Measurements from ENCODE around the gene NRXN3. TPM values are rescaled to one million over a fixed set of nuclear protein-coding genes. Genes with fewer than 3 reads are reported as not detected.

The NRXN3 gene
- total RNA-seq, 2 experiments from 2014 or later, result not detected

- Mint-ChIP-seq H3K27ac (no peak overlapping the region), H3K9me3 (peaks cover 8% of the 10 kb centered on the region), H3K36me3 (no peaks in the 10 kb centered on the region), H3K4me1 (ENCODE audit: low read depth) (no peaks in the 10 kb centered on the region), H3K27me3 (no peaks in the 10 kb centered on the region), H3K4me3 (no peak overlapping the region)
- ChIA-PET POLR2A (no interaction called here), CTCF (no interaction called here)
- intact Hi-C loops (cut with micrococcal nuclease), result no loop called here
- DNase-seq, result no peak
These were observed 1321.0 kb downstream of the NRXN3 start for GRCh38 chr14:79491161-79491560.

GRCh38 chr14:79493081-79493645, 1323.0 kb downstream of the NRXN3 start:
- intact Hi-C loops (cut with micrococcal nuclease), result no loop called here
- H3K27ac Mint-ChIP-seq, result no peak overlapping the region
- ChIA-PET POLR2A (no interaction called here), CTCF (no interaction called here)
- peaks cover 18% of the 10 kb centered on the region for H3K9me3 Mint-ChIP-seq
- no peaks in the 10 kb centered on the region for H3K36me3 Mint-ChIP-seq
- DNase-seq, result no peak
- H3K4me3 Mint-ChIP-seq, result no peak overlapping the region
- H3K27me3 Mint-ChIP-seq, result no peaks in the 10 kb centered on the region
- no peaks in the 10 kb centered on the region for H3K4me1 Mint-ChIP-seq (ENCODE audit: low read depth)

- intact Hi-C loops (cut with micrococcal nuclease), result no loop called here
- no peaks in the 10 kb centered on the region for H3K4me1 Mint-ChIP-seq (ENCODE audit: low read depth)
- no peak overlapping the region for H3K27ac Mint-ChIP-seq
- no peak for DNase-seq
- CTCF ChIA-PET, result no interaction called here
- no peaks in the 10 kb centered on the region for H3K36me3 Mint-ChIP-seq
- H3K27me3 Mint-ChIP-seq, result no peaks in the 10 kb centered on the region
- POLR2A ChIA-PET, result no interaction called here
- H3K4me3 Mint-ChIP-seq, result no peak overlapping the region
- peaks cover 18% of the 10 kb centered on the region for H3K9me3 Mint-ChIP-seq
These were observed 1326.5 kb downstream of the NRXN3 start for GRCh38 chr14:79496701-79497100.

- Mint-ChIP-seq H3K36me3 (no peaks in the 10 kb centered on the region), H3K9me3 (peaks cover 20% of the 10 kb centered on the region)
- intact Hi-C loops (cut with micrococcal nuclease), result no loop called here
These were observed 1330.3 kb downstream of the NRXN3 start for GRCh38 chr14:79500489-79500888.

GRCh38 chr14:79502136-79502750, 1332.1 kb downstream of the NRXN3 start:
- POLR2A ChIA-PET, result no interaction called here
- H3K4me3 Mint-ChIP-seq, result no peak overlapping the region
- intact Hi-C loops (cut with micrococcal nuclease), result no loop called here
- H3K36me3 Mint-ChIP-seq, result no peaks in the 10 kb centered on the region
- H3K27me3 Mint-ChIP-seq, result no peaks in the 10 kb centered on the region
- peaks cover 9% of the 10 kb centered on the region for H3K9me3 Mint-ChIP-seq
- DNase-seq, result no peak
- H3K27ac Mint-ChIP-seq, result no peak overlapping the region
- H3K4me1 Mint-ChIP-seq (ENCODE audit: low read depth), result no peaks in the 10 kb centered on the region
- CTCF ChIA-PET, result no interaction called here

More at GRCh38 chr14:79500489-79500888, 1330.3 kb downstream of the NRXN3 start:
- Mint-ChIP-seq H3K4me1 (ENCODE audit: low read depth) (no peaks in the 10 kb centered on the region), H3K4me3 (no peak overlapping the region), H3K27me3 (no peaks in the 10 kb centered on the region), H3K27ac (no peak overlapping the region)
- POLR2A ChIA-PET, result no interaction called here
- no peak for DNase-seq
- CTCF ChIA-PET, result no interaction called here

GRCh38 chr14:79502751-79503148, 1332.6 kb downstream of the NRXN3 start:
- H3K4me1 Mint-ChIP-seq (ENCODE audit: low read depth), result no peaks in the 10 kb centered on the region
- H3K4me3 Mint-ChIP-seq, result no peak overlapping the region
- CTCF ChIA-PET, result no interaction called here
- no peaks in the 10 kb centered on the region for H3K36me3 Mint-ChIP-seq
- POLR2A ChIA-PET, result no interaction called here
- intact Hi-C loops (cut with micrococcal nuclease), result no loop called here
- no peak overlapping the region for H3K27ac Mint-ChIP-seq
- peaks cover 8% of the 10 kb centered on the region for H3K9me3 Mint-ChIP-seq
- H3K27me3 Mint-ChIP-seq, result no peaks in the 10 kb centered on the region
- DNase-seq, result no peak

- DNase-seq, result no peak
- Mint-ChIP-seq H3K4me1 (ENCODE audit: low read depth) (no peaks in the 10 kb centered on the region), H3K27ac (no peak overlapping the region), H3K27me3 (no peaks in the 10 kb centered on the region), H3K36me3 (no peaks in the 10 kb centered on the region), H3K4me3 (no peak overlapping the region), H3K9me3 (no peaks in the 10 kb centered on the region)
- ChIA-PET POLR2A (no interaction called here), CTCF (no interaction called here)
- intact Hi-C loops (cut with micrococcal nuclease), result no loop called here
These were observed 1340.5 kb downstream of the NRXN3 start for GRCh38 chr14:79510659-79511058.

GRCh38 chr14:79511146-79511545, 1341.0 kb downstream of the NRXN3 start:
- no peak for DNase-seq
- Mint-ChIP-seq H3K4me3 (no peak overlapping the region), H3K27me3 (no peaks in the 10 kb centered on the region), H3K27ac (no peak overlapping the region), H3K36me3 (no peaks in the 10 kb centered on the region), H3K4me1 (ENCODE audit: low read depth) (no peaks in the 10 kb centered on the region), H3K9me3 (no peaks in the 10 kb centered on the region)
- intact Hi-C loops (cut with micrococcal nuclease), result no loop called here
- CTCF ChIA-PET, result no interaction called here
- POLR2A ChIA-PET, result no interaction called here

- CTCF ChIA-PET, result no interaction called here
These were observed 1343.3 kb downstream of the NRXN3 start for GRCh38 chr14:79513446-79513845.

GRCh38 chr14:79514700-79515099, 1344.5 kb downstream of the NRXN3 start:
- Mint-ChIP-seq H3K4me1 (ENCODE audit: low read depth) (no peaks in the 10 kb centered on the region), H3K27ac (no peak overlapping the region), H3K9me3 (no peaks in the 10 kb centered on the region), H3K4me3 (no peak overlapping the region), H3K36me3 (no peaks in the 10 kb centered on the region), H3K27me3 (no peaks in the 10 kb centered on the region)
- no peak for DNase-seq
- ChIA-PET POLR2A (no interaction called here), CTCF (interaction anchor here (0.6 kb wide), 1 partner anchor 761 kb away, joined by 3 read pairs; no protein-coding TSS in a partner anchor)
- intact Hi-C loops (cut with micrococcal nuclease), result no loop called here

More at GRCh38 chr14:79513446-79513845, 1343.3 kb downstream of the NRXN3 start:
- H3K36me3 Mint-ChIP-seq, result no peaks in the 10 kb centered on the region
- DNase-seq, result no peak
- no peaks in the 10 kb centered on the region for H3K27me3 Mint-ChIP-seq
- no peak overlapping the region for H3K4me3 Mint-ChIP-seq
- H3K4me1 Mint-ChIP-seq (ENCODE audit: low read depth), result no peaks in the 10 kb centered on the region
- POLR2A ChIA-PET, result no interaction called here
- intact Hi-C loops (cut with micrococcal nuclease), result no loop called here
- H3K9me3 Mint-ChIP-seq, result no peaks in the 10 kb centered on the region
- no peak overlapping the region for H3K27ac Mint-ChIP-seq

- Mint-ChIP-seq H3K27me3 (no peaks in the 10 kb centered on the region), H3K4me3 (no peak overlapping the region), H3K27ac (no peak overlapping the region), H3K9me3 (no peaks in the 10 kb centered on the region), H3K36me3 (no peaks in the 10 kb centered on the region), H3K4me1 (ENCODE audit: low read depth) (no peaks in the 10 kb centered on the region)
- ChIA-PET POLR2A (no interaction called here), CTCF (interaction anchor here (0.6 kb wide), 1 partner anchor 760 kb away, joined by 3 read pairs; no protein-coding TSS in a partner anchor)
- DNase-seq, result no peak
- intact Hi-C loops (cut with micrococcal nuclease), result no loop called here
These were observed 1345.0 kb downstream of the NRXN3 start for GRCh38 chr14:79515158-79515557.

- intact Hi-C loops (cut with micrococcal nuclease), result no loop called here
- Mint-ChIP-seq H3K9me3 (peaks cover 3% of the 10 kb centered on the region), H3K27me3 (no peaks in the 10 kb centered on the region), H3K36me3 (no peaks in the 10 kb centered on the region), H3K4me3 (no peak overlapping the region), H3K4me1 (ENCODE audit: low read depth) (no peaks in the 10 kb centered on the region), H3K27ac (no peak overlapping the region)
- no peak for DNase-seq
- POLR2A ChIA-PET, result no interaction called here
- CTCF ChIA-PET, result no interaction called here
These were observed 1345.8 kb downstream of the NRXN3 start for GRCh38 chr14:79516009-79516408.

- no peak overlapping the region for H3K27ac Mint-ChIP-seq
- H3K4me3 Mint-ChIP-seq, result no peak overlapping the region
- ChIA-PET POLR2A (no interaction called here), CTCF (no interaction called here)
- DNase-seq, result no peak
- intact Hi-C loops (cut with micrococcal nuclease), result no loop called here
- no peaks in the 10 kb centered on the region for H3K4me1 Mint-ChIP-seq (ENCODE audit: low read depth)
- H3K36me3 Mint-ChIP-seq, result no peaks in the 10 kb centered on the region
- no peaks in the 10 kb centered on the region for H3K27me3 Mint-ChIP-seq
- H3K9me3 Mint-ChIP-seq, result peaks cover 9% of the 10 kb centered on the region
These were observed 1355.2 kb downstream of the NRXN3 start for GRCh38 chr14:79525416-79525815.

Measured in activated CD4-positive, alpha-beta memory T cell treated with anti-CD3 and anti-CD28 coated beads for 36 hours (primary cell).